Erythroblast (primary cell): ENCODE data around the gene TRAIP.

Experiments used
- GATA1 ChIP-seq: IDR thresholded peaks from 2 replicates; pipeline ENCODE4 v1.6.1; 2011; ENCODE audit warnings: low read depth, mild to moderate bottlenecking, control low read depth, low read length, moderate library complexity
- POLR2A ChIP-seq: IDR thresholded peaks from 2 replicates; pipeline ENCODE4 v1.6.1; 2011; ENCODE audit warnings: mild to moderate bottlenecking, low read length

DNA sequence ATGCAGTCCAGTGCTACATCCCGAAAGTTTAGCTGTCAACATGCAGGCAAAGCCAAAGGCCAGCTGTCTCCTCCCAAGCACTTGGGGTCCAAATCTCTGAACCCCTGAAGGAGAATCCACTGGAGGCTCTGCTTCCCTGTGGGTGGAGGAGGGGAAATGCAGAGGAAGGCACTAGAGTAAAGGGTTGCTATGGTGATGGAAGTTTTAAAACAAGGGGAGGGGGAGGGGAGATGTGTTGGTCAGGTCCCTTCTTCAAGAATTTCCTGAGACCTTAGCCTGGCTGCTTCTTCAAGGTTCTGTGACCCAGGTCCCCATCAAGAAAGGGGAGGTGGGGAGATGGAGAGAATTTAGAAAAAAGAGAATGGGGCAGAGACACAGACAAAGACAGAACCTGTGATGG is 11.0 kb upstream of the TRAIP start:
- TF ChIP-seq POLR2A (no peak), GATA1 (no peak)
